SHP77 treated with DMSO at 0.1 percent for 48 hours (cell line): ENCODE results near the gene C1QTNF9.
"Not testable (repeated sequence)": the region's sequence is repeated elsewhere in the genome, so short reads cannot be mapped to it uniquely, and the experiment has no call there.

Experiments
- DNase-seq: peaks from one replicate; lab custom pipeline; 2025; lab: John Stamatoyannopoulos, UW

C1QTNF9 gene

DNA sequence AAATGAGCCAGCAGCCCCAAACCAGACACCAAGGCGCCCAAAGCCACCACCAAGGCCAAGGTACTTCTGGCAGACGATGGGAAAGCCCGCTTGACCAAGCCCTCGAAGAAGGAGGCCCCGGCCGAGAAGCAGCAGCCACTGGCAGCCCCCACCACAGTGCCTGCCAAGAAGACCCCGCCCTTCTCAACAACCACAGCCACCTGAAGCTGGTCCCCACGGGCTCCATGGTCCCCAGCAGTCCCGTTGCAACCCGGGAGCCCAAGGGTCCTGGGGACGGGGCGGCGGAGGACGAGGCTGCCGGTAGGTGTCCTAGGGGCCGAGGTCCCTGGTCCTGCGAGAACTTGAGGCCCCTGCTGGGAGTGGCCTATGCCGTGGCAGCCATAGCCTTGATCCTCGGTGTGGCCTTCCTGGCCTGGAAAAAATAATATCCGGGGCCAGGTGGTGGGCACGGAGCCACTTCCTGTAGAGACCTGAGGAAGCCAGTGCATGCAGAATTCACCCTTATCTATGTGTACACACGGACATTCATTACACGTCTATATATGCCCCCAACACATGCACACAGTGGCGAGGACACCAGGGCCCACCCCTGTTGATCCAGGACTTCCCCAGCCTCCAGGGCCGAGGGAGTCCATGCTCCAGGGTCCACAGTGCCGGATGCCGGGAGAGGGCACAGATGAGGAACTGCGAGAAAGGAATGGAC, 13.8 kb downstream of the C1QTNF9 start:
- no peak for DNase-seq

- no peak for DNase-seq
Measured at GRCh38 chr13:24323739-24324075, 14.3 kb downstream of the C1QTNF9 start.

DNA sequence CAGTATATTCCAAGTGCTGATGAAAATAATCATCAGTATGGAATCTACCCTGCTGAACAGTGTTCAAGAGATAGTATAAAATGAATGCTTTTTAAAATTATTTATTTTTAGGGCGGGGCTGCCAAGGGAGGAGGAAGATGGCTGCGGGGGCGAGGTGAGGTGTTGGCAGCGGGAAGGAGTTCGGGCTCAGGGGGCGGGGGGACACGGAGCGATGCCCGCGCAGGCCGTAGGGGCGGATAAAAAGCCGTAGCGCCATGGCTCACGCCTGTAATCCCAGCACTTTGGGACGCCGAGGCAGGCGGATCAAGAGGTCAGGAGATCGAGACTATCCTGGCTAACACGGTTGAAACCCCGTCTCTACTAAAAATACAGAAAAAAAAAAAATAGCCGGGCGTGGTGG, 18.2 kb downstream of the C1QTNF9 start:
- not testable (repeated sequence) for DNase-seq

- DNase-seq = no peak
Measured at GRCh38 chr13:24328145-24328544, 18.8 kb downstream of the C1QTNF9 start.

DNA sequence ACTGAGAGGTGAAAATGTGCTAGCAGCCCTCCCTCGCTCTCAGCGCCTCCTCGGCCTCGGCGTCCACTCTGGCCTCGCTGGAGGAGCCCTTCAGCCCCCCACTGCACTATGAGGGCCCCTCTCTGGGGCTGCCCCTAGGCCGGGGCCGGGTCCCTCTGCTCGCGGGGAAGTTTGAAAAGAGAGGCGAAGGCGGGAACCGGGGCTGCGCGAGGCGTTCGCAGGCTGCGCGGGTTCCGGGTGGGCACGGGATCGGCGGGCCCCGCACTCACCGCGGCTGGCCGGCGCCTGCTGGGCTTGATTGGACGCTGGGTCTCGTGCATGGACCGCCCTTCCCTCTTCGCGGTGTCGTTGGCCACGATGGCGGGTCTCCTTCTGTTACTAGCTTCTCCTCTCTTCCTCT, 29.3 kb downstream of the C1QTNF9 start:
- DNase-seq = no peak

- DNase-seq = no peak
Measured at GRCh38 chr13:24339937-24340607, 30.7 kb downstream of the C1QTNF9 start.

GRCh38 chr13:24340608-24340955, 31.2 kb downstream of the C1QTNF9 start:
- DNase-seq = no peak

- no peak for DNase-seq
Measured at GRCh38 chr13:24341439-24341838, 32.1 kb downstream of the C1QTNF9 start.

DNA sequence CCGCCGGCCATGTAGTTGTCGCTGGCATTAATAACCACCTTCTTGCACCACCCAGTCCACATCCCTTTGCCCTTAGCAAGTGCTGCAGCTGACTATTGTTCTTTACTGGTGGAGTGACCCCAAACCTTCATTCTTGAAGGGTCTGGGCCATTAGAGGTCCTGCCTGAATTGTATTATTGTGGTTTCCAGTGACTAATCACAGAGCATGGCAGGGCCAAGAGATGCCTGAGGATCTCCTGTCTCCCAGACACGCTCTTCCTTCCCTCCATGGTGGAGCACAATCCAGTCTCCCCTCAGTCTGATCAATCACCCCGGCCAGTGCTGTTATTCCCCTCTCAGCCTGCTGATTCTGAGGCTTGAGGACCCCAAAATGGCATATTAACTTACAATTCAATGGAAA, 39.0 kb downstream of the C1QTNF9 start:
- DNase-seq = no peak

DNA sequence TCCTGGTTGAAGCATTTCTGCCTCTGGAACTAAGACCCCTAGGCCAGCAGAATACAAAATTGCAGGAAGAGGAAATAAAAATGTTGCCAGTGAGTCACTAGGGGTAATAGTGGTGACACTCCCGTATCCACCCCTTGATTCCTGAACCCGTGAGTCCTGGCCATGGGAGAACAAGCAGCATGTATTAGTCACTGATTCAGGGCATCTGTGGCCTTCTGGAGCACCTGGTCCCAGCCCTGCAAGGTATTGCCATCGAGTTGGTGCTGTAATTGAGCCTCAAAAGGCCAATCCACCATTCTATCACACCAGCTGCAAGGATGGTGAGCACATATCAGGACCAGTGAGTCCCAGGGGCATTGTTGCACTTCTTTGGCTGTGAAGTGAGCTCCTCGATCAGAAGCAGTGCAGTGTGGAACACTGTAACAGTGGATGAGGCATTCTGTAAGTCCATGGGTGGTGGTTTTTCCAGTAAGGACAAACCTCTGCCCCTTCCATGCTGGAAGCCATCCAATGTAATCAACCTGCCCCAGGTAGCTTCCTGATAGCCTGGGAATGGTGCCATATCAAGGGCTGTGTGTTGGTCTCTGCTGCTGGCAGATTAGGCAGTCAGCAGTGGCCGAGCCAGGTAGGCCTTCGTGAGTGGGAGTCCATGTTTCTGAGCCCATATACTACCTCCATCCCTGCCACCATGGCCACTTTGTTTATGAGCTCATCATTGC, 39.6 kb downstream of the C1QTNF9 start:
- no peak for DNase-seq

DNA sequence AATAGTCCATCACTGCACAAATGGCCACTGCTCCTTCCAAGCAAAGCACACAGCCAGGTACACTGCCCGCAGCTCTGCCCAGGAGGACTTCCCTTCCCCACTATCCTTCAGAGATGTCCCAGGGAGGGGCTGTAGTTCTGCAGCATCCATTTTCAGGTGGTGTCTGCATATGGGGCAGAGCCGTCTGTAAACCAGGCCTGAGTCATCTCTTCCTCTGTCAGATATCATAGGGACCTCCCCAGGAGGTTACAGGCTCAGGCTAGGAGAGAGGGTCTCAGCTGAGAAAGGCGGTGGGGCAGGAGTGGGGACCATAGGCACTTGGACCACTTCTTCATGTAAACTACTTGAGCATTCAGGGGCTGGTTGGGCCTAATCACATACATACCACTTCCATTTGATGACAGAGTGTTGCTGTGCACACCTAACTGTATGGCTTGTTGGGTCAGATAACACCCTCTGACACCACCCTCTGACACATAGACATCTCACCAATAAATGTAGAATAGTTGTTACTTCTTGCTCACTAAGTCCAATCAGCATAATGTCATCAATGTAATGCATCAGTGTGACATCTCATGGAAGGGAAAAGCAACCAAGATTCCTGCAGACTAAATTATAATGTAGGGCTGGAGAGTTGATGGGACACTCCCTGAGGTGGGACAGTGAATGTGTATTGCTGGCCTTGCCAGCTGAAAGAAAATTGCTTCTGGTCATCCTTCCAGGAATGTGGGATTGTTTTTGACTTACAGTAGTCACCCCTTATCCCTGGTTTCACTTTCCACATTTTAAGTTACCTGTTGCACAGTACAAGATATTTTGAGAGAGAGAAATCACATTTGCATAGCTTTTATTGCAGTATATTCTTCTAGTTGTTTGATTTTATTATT, 40.6 kb downstream of the C1QTNF9 start:
- DNase-seq = not testable (repeated sequence)

GRCh38 chr13:24351423-24351822, 42.0 kb downstream of the C1QTNF9 start:
- DNase-seq = no peak

DNA sequence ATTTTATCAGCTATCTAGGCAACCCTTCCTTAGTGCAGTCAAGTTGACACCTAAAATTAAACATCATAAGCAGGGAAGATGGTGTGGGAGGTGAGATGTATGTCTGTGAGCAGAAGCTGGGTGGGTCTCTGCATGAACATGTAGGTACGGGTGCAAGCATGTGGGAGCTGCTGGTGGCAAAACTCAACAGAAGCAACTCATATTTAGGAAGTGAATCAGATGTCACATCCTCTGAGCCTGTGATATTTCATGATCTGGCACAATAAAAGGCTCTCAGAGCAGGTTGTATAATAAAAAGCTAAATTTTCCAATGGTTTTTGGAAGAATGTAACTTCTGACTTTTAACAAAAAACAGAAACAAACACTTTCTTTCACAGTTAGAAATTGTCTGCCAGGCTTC, 44.4 kb downstream of the C1QTNF9 start:
- DNase-seq = no peak

- DNase-seq = no peak
Measured at GRCh38 chr13:24355103-24355502, 45.7 kb downstream of the C1QTNF9 start.

DNA sequence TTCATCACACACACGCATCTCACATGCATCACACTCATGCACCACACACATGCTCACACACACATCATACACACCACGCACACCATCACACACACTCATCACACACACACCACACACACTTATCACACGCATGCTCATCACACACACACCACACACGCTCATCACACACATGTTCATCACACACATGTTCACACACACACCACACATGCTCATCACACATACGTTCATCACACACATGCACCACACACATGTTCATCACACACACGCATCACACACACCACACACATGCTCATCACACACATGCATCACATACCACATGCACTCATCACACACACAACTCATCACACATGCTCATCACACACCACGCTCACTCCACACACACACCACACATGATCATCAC, 46.9 kb downstream of the C1QTNF9 start:
- DNase-seq = no peak

- DNase-seq = no peak
Measured at GRCh38 chr13:24356837-24357236, 47.5 kb downstream of the C1QTNF9 start.

- no peak for DNase-seq
Measured at GRCh38 chr13:24357756-24358155, 48.4 kb downstream of the C1QTNF9 start.

- not testable (repeated sequence) for DNase-seq
Measured at GRCh38 chr13:24358836-24359235, 49.5 kb downstream of the C1QTNF9 start.

DNA sequence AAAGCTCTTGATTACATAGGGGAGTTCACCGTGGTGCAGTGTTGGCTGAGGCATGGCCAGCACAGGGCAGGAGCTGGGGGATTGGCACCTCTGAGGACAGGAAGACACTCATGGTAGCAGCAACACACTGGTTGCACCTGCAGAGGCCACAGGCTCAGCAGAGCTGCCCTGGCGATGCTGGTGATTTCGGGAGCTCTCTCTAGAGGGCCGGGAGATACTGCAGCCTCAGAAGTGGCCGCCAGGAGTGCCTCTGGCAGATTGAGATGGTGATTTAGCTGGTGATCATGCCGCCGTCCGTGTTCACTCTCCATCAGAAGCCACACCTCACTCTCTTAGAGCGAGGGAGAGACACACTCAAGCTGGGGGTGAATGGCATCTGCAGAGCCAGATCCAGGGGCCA, 49.9 kb downstream of the C1QTNF9 start:
- DNase-seq = not testable (repeated sequence)

DNA sequence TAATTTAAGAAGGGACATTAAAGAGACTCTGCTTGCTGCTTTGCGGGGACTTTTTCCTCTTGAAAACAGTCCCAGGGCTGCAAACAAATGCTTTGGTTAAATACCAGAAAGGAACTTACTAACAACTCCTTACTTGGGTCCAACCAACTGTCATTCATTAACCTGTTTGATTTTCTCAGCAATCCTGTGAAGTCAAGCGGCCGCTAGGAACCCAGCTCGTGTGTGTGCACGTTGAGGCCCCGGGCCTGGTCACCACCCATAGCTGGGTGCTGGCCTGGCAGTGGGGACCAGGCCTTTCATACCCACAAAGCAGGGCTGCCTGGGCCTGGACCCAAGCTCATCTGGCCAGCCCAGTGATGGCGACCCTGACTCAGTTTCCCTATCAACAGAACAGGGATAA, 50.7 kb downstream of the C1QTNF9 start:
- no peak for DNase-seq

GRCh38 chr13:24361113-24361512, 51.7 kb downstream of the C1QTNF9 start:
- no peak for DNase-seq

DNA sequence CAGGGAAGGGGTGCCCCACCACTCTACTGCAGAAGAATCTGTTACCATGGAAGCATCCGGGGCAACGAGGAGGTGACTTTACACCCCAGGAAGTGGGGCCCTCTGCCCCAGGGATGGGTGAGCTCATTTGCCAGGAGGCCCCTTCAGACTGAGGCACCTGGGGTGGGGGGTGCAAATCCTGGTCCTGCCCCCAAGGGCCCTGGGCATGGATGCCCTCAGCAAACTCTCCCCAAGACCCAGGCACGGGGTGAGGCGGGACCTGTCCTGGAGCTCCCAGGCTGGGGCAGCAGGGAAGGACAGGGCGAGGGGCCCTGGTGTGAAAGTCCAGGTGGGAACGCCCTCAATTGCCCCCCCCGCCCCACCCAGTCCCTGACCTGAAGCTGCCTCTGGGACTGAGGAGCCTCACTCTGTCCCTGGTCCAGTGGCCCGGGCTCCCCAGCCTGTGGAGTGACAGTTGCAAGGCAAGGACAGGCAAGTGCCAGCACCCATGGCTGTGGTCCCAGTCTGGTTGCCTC, 52.5 kb downstream of the C1QTNF9 start:
- no peak for DNase-seq
